Inflammatory macrophage treated with lipopolysaccharide for 4 hours (primary cell): ENCODE measurements around the gene BTAF1.

Experiments
- DNase-seq: peaks from one replicate; pipeline ENCODE4 v3.0.0-alpha.2; 2020

Gene BTAF1

DNA sequence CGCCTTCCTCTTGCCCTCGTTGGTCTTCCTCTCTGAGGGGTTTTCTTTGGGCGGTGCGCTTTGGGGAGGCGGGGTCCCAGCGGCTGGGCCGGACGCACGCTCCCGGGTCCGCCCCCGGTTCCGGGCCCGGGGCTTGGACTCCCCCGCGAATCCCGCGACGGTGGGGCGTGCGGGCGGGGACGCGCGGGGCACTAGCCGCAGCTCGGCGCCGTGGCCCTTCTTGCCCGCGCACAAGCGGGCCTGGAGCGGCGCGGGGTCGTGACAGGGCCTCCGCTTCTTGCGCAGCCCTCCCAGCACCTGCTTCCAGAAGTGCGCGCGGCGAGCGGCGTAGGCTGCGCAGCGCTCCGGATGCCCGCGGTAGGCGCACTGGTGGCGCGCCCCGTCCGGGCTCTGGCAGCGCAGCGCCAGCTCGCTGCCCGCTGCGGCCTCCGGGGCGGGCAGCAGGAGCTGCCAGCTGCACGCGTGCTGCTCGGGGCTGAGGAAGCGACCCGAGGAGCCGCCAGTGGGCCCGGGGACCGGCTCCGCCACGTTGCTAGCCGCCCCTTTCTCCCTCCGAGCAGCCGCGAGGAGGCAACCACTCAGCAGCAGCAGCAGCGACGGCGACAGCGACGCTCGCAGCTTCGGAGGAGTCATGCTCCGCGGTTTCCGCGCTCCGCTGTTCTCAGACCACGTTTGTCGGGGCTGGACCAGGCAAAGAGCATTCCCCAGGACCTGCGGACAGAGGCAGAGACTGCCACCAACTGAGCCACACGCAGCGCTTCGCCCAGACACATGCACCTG, 15.0 kb upstream of the BTAF1 start:
- peak; percentile 79 for DNase-seq

DNA sequence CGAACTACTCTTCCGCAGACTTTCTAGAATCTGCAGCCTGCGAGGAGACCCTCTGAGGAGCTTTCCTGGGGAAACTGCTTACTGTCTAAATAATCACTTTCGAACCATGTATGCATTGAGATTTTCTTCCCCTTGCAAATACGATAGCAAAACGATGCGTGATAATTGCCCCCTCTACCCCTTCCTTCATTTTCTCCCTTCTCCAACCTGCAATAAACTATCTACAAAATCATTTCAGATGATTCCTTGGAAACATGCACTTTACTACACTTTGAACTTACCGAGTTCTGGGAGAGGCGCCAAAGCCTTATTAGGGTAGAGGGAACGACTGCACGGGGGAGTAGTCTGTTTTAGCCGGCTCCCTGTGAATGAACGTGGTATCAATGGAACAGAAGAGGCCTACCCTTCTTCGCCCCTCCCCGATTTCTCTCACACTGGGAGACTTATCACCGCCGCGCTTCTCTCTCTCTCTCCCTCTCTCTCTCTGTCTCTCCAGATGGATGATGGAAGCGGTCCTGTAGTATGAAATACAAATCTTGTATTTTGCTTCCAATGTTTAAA, 14.4 kb upstream of the BTAF1 start, which contains the start of gene FGFBP3:
Gene FGFBP3 (minus strand): TSS at position 370 of the 561 bp plus-strand sequence. CDS start 517 bp downstream, outside the sequence.
- DNase-seq = no peak

DNA sequence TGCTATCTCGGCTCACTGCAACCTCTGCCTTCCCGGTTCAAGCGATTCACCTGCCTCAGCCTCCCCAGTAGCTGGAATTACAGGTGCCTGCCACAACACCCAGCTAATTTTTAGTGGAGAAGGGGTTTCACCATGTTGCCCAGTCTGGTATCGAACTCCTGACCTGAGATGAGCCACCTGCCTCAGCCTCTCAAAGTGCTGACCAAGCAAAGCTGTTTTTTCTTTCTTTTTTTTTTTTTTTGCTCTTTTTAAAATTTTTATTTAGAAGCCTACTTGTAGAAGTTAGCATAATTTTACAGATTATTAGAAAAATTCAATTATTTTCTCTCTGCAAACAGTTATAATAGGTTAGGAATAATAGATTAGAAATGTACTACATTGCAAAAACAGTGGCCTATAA, 13.1 kb upstream of the BTAF1 start:
- DNase-seq = no peak

DNA sequence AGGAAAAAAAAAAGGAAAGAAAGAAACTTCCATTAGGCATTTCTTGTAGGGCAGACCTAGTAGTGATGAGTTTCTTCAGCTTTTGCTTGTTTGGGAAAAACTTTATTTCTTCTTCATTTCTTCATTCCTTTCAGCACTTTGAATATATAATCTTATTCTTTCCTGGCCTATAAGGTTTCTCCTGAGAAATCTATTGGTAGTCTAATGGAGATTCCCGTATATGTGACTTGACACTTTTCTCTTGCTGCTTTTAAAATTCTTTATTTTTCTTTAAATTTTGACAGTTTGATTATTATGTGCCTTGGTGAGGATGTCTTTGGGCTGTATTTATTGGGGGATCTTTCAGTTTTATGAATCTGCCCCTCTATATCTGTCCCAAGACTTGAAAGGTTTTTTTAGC, 3.9 kb upstream of the BTAF1 start:
- no peak for DNase-seq

DNA sequence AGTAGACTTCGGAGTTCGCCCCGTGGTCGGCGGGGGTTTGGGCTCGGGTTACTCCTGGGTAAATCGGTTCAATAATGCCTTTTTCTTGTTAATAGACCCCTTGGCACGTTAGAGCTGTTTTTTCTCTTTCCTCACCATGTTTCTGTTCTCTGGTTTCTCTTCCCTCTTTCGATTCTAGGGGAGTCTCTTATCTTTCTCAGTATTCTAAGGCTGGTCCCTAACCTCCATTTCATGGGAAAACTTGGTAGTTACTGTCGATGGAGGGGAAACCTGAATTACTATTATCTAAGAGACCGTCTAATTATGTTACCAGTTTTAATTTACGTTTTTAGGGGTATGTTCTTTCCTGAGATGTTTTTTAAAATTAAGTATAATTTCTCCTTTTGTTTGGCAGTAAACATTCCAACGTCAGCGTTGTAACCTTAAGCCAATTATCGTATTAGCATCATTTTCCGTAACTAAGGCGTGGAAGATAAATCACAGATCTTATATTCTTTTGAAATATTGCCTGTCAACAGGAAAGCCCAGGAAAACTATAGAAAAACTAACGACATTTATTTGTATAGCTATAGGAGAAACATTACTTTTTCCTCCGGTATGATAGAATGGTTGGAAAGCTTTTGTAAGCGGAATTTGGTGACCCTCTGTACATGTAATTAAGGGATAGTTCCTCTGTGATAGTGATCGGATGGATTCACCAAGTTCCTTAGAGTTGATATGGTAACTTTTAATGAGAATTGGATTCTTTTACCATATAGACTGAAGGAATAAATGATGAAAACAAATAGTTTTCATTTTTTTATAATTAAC, 847 bp downstream of the BTAF1 start:
- DNase-seq = peak; percentile 52

DNA sequence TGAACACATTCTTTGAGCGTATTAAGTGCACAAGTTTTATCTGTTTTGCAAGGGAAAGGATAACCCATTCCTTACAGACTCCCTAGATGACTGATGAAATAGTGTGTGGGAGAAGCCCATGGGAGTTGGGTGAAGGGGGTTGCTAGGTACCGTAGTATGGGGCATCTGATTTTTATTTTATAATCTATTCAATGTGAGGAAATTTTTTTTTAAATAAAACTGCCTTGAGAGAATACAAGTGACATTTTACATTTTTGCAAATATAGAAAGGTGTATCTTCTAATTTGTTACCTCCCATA, 1.4 kb downstream of the BTAF1 start:
- DNase-seq = no peak

DNA sequence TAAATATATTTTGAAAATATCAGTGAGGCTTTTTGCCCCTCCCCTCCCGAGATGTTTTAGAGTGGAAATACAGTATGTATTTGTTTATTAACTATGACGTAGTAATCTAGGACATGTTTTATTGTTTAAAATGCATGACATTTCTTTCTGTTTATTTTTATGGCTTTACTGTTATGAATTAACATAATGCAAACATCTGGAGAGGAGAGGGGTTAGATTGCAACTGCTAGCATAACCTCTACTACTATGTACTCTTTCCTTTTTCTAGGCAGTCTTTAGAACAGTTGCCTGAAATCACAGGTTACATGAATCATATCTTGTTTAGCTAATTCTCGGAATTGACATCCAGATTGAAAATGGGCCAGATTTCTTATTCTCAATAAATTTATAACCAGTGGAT, 7.4 kb downstream of the BTAF1 start:
- no peak for DNase-seq

DNA sequence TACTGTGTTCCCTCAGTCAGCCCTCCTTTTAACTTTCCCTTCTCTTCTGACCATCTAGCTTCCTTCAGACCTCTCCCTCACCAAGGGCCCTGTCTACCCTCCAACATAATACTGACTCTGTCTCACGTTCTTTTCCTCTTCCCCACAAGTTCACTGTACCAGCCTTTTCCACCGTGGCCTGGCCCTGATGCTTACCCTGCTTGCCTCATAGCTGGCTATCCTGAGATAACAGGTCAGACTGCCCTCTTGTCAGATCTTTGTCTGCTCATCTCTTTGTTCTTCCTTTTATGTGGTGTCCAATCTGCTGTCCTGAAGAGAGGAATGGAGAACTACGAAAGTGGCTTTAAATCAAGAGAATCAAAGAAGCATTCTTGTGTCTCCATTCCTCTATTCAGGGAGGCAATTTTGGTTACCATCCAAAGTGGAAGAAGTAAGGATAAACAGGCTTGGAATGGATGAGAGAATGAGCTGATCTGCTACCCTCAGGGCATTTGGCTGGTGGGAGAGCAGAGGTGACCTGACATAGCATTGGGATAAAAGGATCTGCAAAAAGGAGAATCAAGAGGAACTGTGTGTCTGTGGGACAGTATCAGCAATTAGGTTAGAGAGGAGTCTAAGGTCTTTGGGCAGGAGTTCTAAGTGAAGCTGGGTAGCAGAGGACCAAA, 8.1 kb downstream of the BTAF1 start:
- DNase-seq = no peak

DNA sequence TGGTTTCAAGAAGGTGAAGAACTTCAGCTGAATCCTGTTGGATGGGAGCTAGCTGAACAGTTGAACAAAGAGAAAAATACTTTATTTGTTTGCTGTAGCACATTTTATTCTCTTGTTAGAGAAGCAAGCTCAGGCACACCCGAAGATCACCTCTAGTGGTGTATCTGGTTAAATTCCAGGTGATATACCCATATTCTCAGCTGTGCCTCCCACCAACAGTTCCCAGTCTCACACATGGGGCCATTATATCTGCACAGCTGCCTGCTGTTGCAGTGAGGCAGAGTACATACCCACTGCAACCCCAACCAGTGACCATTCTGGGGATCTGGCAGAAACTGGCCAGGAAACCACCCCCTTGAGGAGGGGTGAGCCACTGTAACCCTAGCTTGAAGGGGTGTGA, 9.2 kb downstream of the BTAF1 start:
- DNase-seq = no peak

GRCh38 chr10:91935886-91936285, 12.3 kb downstream of the BTAF1 start:
- no peak for DNase-seq

DNA sequence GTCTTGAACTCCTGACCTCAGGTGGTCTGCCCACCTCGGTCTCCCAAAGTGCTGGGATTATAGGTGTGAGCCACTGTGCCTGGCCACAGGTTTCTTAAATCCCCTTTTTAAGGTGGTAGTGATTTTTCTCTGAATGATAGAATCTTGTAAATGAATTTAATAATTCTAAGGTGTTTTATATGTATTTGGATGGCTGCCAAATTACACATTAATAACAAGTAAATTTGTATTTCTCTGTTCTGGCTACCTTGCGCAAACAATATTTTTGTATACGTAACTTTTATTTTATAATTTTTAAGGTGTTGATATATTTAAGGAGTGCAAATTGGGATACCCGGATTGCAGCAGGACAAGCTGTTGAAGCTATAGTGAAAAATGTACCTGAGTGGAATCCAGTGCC, 16.1 kb downstream of the BTAF1 start:
- DNase-seq = no peak

GRCh38 chr10:91941426-91941825, 17.9 kb downstream of the BTAF1 start:
- no peak for DNase-seq

DNA sequence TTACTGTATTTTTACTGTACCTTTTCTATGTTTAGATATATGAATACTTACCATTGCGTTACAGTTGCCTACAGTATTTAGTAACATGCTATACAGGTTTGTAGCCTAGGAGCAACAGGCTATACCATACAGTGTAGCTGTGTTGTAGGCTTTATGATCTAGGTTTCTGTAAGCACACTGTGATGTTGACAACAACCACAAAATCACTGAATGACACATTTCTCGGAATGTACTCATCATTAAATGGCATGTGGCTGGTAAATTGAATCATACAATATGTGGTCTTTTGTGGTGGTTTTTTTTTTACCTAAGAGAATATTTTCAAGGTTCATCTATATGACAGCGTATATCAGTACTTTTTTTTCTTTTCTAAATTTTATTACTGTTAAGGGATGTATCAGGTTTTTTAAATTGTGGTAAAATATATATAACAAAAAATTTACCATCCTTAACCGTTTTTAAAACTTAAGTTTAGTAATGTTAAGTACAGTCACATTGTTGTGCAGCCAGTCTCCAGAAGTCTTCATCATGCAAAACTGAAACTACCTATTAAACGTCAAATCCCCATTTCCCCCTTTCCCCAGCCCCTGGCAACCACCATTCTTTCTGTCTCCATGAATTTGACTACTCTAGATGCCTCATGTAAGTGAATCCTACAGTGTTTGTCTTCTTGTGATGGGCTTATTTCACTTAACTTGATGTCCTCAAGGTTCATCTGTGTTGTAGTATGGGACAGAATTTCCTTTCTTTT, 21.5 kb downstream of the BTAF1 start:
- no peak for DNase-seq

GRCh38 chr10:91953600-91954160, 30.1 kb downstream of the BTAF1 start:
- DNase-seq = no peak

- no peak for DNase-seq
These were observed 31.5 kb downstream of the BTAF1 start for GRCh38 chr10:91955114-91955513.

- no peak for DNase-seq
These were observed 33.5 kb downstream of the BTAF1 start for GRCh38 chr10:91957091-91957490.

DNA sequence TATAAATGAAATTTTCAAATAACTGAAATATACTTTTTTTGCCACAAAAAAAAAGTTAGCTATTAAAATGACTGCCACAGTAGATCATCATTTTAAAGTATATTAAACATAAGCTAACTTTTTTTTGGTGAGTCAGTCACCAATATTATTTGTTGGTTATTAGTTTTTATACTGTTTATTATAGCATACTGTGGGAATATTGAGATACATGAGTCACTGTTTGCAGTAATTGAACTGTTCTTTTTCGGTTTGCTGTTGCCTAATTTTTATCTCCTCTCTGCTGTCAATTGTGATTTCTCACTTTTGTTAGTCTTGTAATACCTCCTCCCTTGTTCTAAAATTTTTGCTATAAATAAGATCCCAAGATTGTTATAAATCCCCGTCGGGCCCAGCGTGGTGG, 45.7 kb downstream of the BTAF1 start:
- DNase-seq = no peak

GRCh38 chr10:91974960-91975359, 51.4 kb downstream of the BTAF1 start:
- DNase-seq = no peak

GRCh38 chr10:91975438-91975837, 51.9 kb downstream of the BTAF1 start:
- no peak for DNase-seq

GRCh38 chr10:91976317-91977051, 52.9 kb downstream of the BTAF1 start:
- no peak for DNase-seq

DNA sequence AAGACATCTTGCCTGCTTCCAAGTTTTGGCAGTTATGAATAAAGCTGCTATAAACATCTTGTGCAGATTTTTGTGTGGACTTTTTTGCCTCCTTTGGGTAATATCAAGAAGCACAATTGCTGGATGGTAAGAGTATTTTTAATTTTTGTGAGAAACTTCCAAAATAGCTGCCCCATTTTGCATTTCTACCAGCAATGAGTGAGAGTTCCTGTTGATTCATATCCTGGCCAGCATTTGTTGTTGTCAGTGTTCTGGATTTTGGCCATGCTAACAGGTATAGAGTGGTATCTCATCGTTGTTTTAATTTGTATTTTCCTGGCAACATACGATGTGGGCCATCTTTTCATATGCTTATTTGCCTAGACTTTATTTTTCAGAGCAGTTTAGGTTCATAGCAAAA, 53.9 kb downstream of the BTAF1 start:
- DNase-seq = no peak

- DNase-seq = no peak
These were observed 55.0 kb downstream of the BTAF1 start for GRCh38 chr10:91978585-91978984.
